Vagina (tissue), 2 donors: ENCODE results near the gene GJA1. TPM values are rescaled to one million over a fixed set of nuclear protein-coding genes. Genes with fewer than 3 reads are reported as not detected.
"Not testable (repeated sequence)": the region's sequence is repeated elsewhere in the genome, so short reads cannot be mapped to it uniquely, and the experiment has no call there.

Experiments
- DNase-seq, 2 donors: peaks; one replicate each; pipeline ENCODE4 v3.0.0-alpha.2; 2017; ENCODE audit errors: extremely low spot score in 2 of 2
- H3K27ac ChIP-seq: fragments of 200-600 bp; sonication (generic); one replicate; pipeline ENCODE4 v1.5.1; 2019
- H3K27me3 ChIP-seq: fragments of 200-600 bp; sonication (generic); one replicate; pipeline ENCODE4 v1.5.1; 2019
- H3K36me3 ChIP-seq, 2 donors: fragments of 200-600 bp; sonication (generic); one replicate each; pipeline ENCODE4 v1.5.1; 2017 to 2019
- H3K4me1 ChIP-seq: fragments of 200-600 bp; sonication (generic); one replicate; pipeline ENCODE4 v1.5.1; 2019
- H3K4me3 ChIP-seq, 2 donors: fragments of 200-600 bp; sonication (generic); 1 replicate in 1 of 2; 2 replicates in 1 of 2; pipeline ENCODE4 v1.5.1; 2016 to 2019
- H3K9me3 ChIP-seq: fragments of 200-600 bp; sonication (generic); one replicate; pipeline ENCODE4 v1.5.1; 2019
- POLR2A ChIP-seq, 2 donors: fragments of 450-650 bp; IDR thresholded peaks; one replicate each; pipeline ENCODE4 v1.6.1; 2017; ENCODE audit warnings: antibody characterized with exemption in 2 of 2, mild to moderate bottlenecking in 2 of 2, moderate library complexity in 2 of 2
- POLR2AphosphoS5 ChIP-seq, 2 donors: sonication (generic); formaldehyde crosslinking; IDR thresholded peaks; one replicate each; pipeline ENCODE4 v1.9.0; 2017; ENCODE audit warnings: antibody characterized with exemption in 2 of 2, mild to moderate bottlenecking in 2 of 2, low read depth in 1 of 2; ENCODE audit not compliant: insufficient read depth in 1 of 2
- intact Hi-C: fragments of 100-400 bp; cut with DNase I; formaldehyde crosslinking; loops from one replicate; pipeline ENCODE4 v1.15.1; 2023
- total RNA-seq: library from RNA; depleted of rRNA; stranded (reverse); fragments of >200 nt; gene quantifications from one replicate; pipeline ENCODE4 v1.2.3, GENCODE V29; 2016
- TF ChIP-seq, protein P1 (sequence below), 3 experiments: fragments of 450-650 bp in 2 of 3; fragments of 200-600 bp in 1 of 3; sonication (generic) in 1 of 3; IDR thresholded peaks; one replicate each; pipeline ENCODE4 v1.5.1; 2017 to 2019; ENCODE audit warnings: antibody characterized with exemption in 3 of 3, mild to moderate bottlenecking in 2 of 3, moderate library complexity in 2 of 3

GJA1 gene
- total RNA-seq, 1 donor from 2014 or later = 261 TPM

DNA sequence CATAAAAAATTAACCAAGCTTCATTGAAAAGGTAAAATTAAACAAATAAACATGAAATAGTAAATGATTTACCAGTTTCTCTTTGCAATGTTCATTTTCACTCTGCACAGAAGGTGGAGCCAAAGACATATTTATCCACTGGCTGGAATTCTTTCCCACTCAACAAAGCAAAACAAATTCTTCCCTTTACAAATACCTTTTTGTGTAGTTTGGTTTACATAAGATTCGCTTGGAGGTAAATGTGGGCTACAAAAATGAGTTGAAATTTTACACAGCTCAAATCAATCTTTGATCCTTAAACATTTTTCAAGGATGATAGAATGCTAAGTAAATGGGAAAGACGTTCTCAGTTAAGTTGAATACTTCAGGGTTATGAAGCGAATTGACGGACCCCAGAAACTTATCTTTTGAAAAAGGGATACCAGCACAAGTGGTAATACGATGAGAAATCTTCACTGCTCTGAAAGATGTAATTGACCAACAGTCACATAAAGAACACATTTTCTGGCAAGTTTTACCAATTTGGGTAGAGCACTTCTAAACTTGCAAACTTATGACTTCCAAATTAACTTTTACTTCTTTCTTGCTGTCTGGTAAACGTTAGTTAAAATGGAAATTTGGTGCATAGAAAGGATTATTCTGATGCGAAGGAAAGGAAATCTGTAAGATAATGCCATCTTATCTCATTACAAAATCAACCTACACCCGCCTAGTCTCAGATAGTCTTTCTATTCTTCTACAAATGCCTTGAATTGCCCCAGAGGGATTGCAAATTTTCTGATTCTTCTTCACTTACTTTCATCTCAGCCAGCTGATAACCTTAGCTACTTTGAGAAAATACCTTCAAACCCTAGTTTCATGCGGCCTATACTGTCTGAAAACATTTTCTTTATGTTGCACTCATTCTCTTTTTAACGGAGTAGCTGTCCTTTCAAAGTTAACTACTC is 4.7 kb upstream of the GJA1 start:
- Histone ChIP-seq H3K36me3 (no peaks in the 10 kb centered on the region), H3K27me3 (no peaks in the 10 kb centered on the region), H3K4me3 (no peak overlapping the region), H3K9me3 (no peaks in the 10 kb centered on the region), H3K27ac (peak overlapping the region; percentile 44), H3K4me1 (peaks cover 36% of the 10 kb centered on the region)
- peak in 1 of 2 donors; percentile 52 for TF ChIP-seq POLR2AphosphoS5 (IDR thresholded peaks at IDR 0.05; ENCODE audit: insufficient read depth in 1 of 2, low read depth in 1 of 2)
- TF ChIP-seq, protein P1, sequence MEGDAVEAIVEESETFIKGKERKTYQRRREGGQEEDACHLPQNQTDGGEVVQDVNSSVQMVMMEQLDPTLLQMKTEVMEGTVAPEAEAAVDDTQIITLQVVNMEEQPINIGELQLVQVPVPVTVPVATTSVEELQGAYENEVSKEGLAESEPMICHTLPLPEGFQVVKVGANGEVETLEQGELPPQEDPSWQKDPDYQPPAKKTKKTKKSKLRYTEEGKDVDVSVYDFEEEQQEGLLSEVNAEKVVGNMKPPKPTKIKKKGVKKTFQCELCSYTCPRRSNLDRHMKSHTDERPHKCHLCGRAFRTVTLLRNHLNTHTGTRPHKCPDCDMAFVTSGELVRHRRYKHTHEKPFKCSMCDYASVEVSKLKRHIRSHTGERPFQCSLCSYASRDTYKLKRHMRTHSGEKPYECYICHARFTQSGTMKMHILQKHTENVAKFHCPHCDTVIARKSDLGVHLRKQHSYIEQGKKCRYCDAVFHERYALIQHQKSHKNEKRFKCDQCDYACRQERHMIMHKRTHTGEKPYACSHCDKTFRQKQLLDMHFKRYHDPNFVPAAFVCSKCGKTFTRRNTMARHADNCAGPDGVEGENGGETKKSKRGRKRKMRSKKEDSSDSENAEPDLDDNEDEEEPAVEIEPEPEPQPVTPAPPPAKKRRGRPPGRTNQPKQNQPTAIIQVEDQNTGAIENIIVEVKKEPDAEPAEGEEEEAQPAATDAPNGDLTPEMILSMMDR (IDR thresholded peaks at IDR 0.05) = peak; percentile 53 to 73 (median 70)
- no peak for TF ChIP-seq POLR2A (IDR thresholded peaks at IDR 0.05)
- no peak for DNase-seq
- intact Hi-C loops = loop anchor here (10.0 kb wide), 1 partner anchor 424 kb away; no protein-coding TSS in a partner anchor

GRCh38 chr6:121431776-121432175 is 3.7 kb upstream of the GJA1 start:
- not testable (repeated sequence) for H3K36me3 ChIP-seq, DNase-seq, H3K27me3 ChIP-seq, H3K9me3 ChIP-seq, H3K4me3 ChIP-seq
- Histone ChIP-seq H3K4me1 (peaks cover 36% of the 10 kb centered on the region), H3K27ac (peak overlapping the region; percentile 44)
- intact Hi-C loops = loop anchor here (10.0 kb wide), 1 partner anchor 423 kb away; no protein-coding TSS in a partner anchor

DNA sequence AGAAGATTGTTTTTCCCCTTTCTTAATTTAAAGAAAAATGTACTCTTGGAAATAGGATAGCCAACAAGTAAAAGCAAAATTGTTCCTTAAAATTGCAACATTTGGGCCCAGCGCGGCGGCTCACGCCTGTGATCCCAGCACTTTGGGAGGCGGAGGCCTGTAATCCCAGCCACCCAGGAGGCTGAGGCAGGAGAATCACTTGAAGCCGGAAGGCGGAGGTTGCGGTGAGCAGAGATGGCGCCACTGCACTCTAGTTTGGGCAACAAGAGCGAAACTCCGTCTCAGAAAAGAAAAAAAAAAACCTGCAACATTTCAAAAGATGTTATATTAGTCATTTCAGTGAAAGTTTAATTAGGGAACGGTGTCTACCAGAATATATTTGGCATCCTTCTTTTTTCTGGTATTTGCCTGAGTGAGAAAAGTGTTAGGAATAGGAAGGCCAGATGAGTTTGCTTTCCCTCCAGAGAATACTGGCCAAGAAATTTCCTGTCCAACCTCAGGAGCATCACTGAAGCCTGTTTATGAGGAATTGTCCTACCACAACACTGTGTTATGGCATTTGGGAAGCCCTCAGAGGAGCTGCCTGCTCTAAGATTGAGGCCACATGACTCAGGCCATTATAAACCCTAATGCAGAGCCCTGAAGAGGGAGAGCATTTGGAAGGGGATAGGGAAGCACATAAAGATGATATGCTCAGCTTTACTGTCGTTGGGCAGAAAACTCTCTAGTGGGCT is 1.2 kb upstream of the GJA1 start:
- H3K27me3 ChIP-seq = no peaks in the 10 kb centered on the region
- TF ChIP-seq, protein P1 (IDR thresholded peaks at IDR 0.05) = no peak
- peak in 1 of 2 donors; percentile 56 for TF ChIP-seq POLR2AphosphoS5 (IDR thresholded peaks at IDR 0.05; ENCODE audit: insufficient read depth in 1 of 2, low read depth in 1 of 2)
- no peak for TF ChIP-seq POLR2A (IDR thresholded peaks at IDR 0.05)
- no peaks in the 10 kb centered on the region for H3K36me3 ChIP-seq
- no peak for DNase-seq
- no peaks in the 10 kb centered on the region for H3K9me3 ChIP-seq
- H3K4me3 ChIP-seq = no peak overlapping the region
- intact Hi-C loops = loop anchor here (10.0 kb wide), 1 partner anchor 421 kb away; no protein-coding TSS in a partner anchor
- H3K4me1 ChIP-seq = peaks cover 36% of the 10 kb centered on the region
- peak overlapping the region; percentile 96 for H3K27ac ChIP-seq

DNA sequence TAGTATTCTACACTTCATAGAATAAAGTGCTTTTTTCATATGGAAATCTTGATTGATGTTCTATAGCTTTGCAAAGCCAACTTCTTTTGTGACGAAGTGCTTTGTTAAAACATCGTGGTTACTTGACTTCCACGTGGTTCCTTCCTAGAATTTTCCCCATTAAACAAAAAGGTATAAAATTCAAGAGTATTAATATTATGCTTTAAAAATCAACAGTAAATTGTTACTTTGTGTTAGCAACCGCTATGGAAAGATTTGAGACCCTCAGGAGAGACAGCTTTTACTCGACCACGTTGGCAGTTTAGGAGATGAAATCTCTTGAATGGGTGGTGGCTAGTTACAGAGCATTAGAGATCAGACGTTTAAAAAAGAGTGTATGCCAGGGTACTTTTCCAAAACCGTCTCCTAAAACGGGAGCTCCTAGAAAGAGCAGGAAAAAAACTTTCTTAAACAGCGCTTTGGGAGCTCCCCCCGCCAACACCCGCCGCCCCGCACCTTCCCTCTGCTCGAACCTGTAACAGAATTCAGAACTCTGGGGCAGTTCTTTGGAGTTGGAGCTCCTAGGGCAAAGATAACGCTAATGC is 920 bp downstream of the GJA1 start:
- intact Hi-C loops = loop anchor here (10.0 kb wide), 1 partner anchor 418 kb away; no protein-coding TSS in a partner anchor
- TF ChIP-seq POLR2AphosphoS5 (IDR thresholded peaks at IDR 0.05; ENCODE audit: insufficient read depth in 1 of 2, low read depth in 1 of 2) (no peak), POLR2A (IDR thresholded peaks at IDR 0.05) (no peak)
- TF ChIP-seq, protein P1 (IDR thresholded peaks at IDR 0.05) = no peak
- Histone ChIP-seq H3K4me3 (peak overlapping the region; percentile 53 to 77), H3K27me3 (no peaks in the 10 kb centered on the region), H3K4me1 (peaks cover 37% of the 10 kb centered on the region), H3K27ac (peak overlapping the region; percentile 96), H3K9me3 (no peaks in the 10 kb centered on the region), H3K36me3 (no peaks in the 10 kb centered on the region)
- DNase-seq = no peak
